ENCODE measurements around the gene TRIM8.

The TRIM8 gene

DNA sequence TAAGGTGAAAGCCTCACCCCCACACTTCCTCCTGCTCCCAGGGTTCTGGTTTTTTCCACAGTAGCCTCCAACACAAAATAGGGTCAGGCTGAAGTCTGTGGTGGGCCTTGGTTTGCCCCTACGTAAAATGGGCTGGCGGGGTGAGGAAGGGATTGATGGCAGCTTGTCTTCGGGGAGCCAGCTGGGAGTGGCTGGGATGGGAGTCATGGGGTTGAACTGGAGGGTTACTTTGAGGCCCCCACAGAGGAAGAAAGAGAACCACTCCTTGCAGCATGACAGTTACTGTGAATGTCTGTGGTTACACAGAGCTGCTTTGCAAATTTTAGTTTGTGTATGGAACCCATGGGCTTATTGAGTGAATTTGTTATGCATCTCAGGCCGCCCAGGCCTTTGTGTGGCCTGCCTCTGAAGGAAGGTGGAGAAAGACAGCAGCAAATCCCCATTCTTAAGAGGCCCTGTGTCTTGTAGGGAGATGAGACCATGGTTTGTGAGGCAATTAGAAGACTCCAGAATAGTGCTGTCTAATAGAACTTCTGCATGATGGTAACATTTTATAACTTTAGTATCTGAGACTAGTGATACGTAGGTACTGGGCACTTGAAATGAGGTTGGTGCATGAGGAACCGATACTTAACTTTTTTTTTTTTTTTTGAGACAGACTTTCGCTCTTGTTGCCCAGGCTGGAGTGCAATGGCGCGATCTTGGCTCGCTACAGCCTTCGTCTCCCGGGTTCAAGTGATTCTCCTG is 8.1 kb downstream of the TRIM8 start:
- Histone ChIP-seq H3F3A (ENCODE audit: control insufficient read depth, insufficient read depth) (peaks cover 46% of the 10 kb centered on the region), H3K9me2 (replicated peaks; ENCODE audit: control insufficient read depth, low read length) (no peaks in the 10 kb centered on the region), H3K4me3 (ENCODE audit: low read length) (peak overlapping the region; percentile 91), H3K9me3 (ENCODE audit: control insufficient read depth, insufficient read depth, low read length) (no peaks in the 10 kb centered on the region), H3K4me1 (ENCODE audit: control insufficient read depth, low read length) (peaks cover 69% of the 10 kb centered on the region), H3K27ac (ENCODE audit: low read depth, low read length) (peak overlapping the region; percentile 95), H3K4me2 (ENCODE audit: low read length) (peak overlapping the region; percentile 91), H3K27me3 (ENCODE audit: control insufficient read depth, low read length) (no peaks in the 10 kb centered on the region), H3K36me3 (ENCODE audit: control insufficient read depth, low read length) (peaks cover 86% of the 10 kb centered on the region), H3K79me2 (ENCODE audit: control insufficient read depth, low read length) (peaks cover 76% of the 10 kb centered on the region), H4K20me1 (ENCODE audit: control insufficient read depth, insufficient read depth, low read depth, low read length) (peaks cover 18% of the 10 kb centered on the region)
- no peak for TF ChIP-seq EZH2phosphoT487 (IDR thresholded peaks at IDR 0.05; ENCODE audit: borderline replicate concordance, low read length)
- TF ChIP-seq, protein P1, sequence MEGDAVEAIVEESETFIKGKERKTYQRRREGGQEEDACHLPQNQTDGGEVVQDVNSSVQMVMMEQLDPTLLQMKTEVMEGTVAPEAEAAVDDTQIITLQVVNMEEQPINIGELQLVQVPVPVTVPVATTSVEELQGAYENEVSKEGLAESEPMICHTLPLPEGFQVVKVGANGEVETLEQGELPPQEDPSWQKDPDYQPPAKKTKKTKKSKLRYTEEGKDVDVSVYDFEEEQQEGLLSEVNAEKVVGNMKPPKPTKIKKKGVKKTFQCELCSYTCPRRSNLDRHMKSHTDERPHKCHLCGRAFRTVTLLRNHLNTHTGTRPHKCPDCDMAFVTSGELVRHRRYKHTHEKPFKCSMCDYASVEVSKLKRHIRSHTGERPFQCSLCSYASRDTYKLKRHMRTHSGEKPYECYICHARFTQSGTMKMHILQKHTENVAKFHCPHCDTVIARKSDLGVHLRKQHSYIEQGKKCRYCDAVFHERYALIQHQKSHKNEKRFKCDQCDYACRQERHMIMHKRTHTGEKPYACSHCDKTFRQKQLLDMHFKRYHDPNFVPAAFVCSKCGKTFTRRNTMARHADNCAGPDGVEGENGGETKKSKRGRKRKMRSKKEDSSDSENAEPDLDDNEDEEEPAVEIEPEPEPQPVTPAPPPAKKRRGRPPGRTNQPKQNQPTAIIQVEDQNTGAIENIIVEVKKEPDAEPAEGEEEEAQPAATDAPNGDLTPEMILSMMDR (IDR thresholded peaks at IDR 0.05; ENCODE audit: low read depth, low read length, poor library complexity, severe bottlenecking) = no peak

DNA sequence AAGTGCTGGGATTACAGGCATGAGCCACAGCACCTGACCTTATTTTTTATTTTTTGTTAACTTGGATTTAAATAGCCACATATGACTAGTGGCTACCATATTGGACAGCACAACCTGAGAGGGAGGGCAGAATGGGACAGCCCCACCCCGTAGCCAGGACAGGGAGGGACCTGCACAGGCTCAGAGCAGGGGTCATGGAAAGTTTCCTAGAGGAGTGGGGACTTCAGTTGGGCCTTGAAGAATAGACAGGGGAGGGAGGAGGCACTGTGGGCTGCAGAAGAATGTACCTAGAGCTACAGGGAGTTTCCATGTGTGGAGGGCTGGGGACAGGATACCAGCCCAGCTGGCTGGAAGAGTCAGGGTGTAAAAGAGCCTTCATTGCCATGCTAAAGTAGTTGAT is 8.8 kb downstream of the TRIM8 start:
- Histone ChIP-seq H3K9me2 (replicated peaks; ENCODE audit: control insufficient read depth, low read length) (no peaks in the 10 kb centered on the region), H3K4me1 (ENCODE audit: control insufficient read depth, low read length) (peaks cover 68% of the 10 kb centered on the region), H3K4me3 (ENCODE audit: low read length) (peak overlapping the region; percentile 91), H3K9me3 (ENCODE audit: control insufficient read depth, insufficient read depth, low read length) (no peaks in the 10 kb centered on the region), H3K79me2 (ENCODE audit: control insufficient read depth, low read length) (peaks cover 68% of the 10 kb centered on the region), H3F3A (ENCODE audit: control insufficient read depth, insufficient read depth) (peaks cover 43% of the 10 kb centered on the region), H3K27me3 (ENCODE audit: control insufficient read depth, low read length) (no peaks in the 10 kb centered on the region), H3K4me2 (ENCODE audit: low read length) (peak overlapping the region; percentile 91), H3K27ac (ENCODE audit: low read depth, low read length) (peak overlapping the region; percentile 95), H4K20me1 (ENCODE audit: control insufficient read depth, insufficient read depth, low read depth, low read length) (peaks cover 16% of the 10 kb centered on the region), H3K36me3 (ENCODE audit: control insufficient read depth, low read length) (peaks cover 84% of the 10 kb centered on the region)
- TF ChIP-seq EZH2phosphoT487 (IDR thresholded peaks at IDR 0.05; ENCODE audit: borderline replicate concordance, low read length) = no peak
- TF ChIP-seq, protein P1 (IDR thresholded peaks at IDR 0.05; ENCODE audit: low read depth, low read length, poor library complexity, severe bottlenecking) = no peak

DNA sequence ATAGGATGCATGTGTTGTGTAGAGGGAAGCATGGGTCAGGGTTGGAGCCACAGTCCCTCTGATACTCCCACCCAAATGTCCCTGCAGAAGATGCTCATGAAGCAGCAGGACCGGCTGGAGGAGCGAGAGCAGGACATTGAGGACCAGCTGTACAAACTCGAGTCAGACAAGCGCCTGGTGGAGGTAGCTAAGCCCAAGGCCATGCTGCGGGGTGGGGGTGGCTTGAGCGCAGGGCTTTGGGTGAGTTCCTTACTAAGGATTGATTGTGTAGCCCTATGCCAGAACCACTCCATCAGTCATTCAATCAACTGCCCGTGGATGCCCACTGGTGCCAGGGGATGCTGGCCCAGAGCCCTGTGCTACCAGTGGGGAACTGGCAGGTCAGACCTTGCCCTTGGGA is 10.3 kb downstream of the TRIM8 start:
- Histone ChIP-seq H3K27ac (ENCODE audit: low read depth, low read length) (no peak overlapping the region), H4K20me1 (ENCODE audit: control insufficient read depth, insufficient read depth, low read depth, low read length) (peaks cover 16% of the 10 kb centered on the region), H3K4me1 (ENCODE audit: control insufficient read depth, low read length) (peaks cover 61% of the 10 kb centered on the region), H3K27me3 (ENCODE audit: control insufficient read depth, low read length) (no peaks in the 10 kb centered on the region), H3K4me3 (ENCODE audit: low read length) (no peak overlapping the region), H3K36me3 (ENCODE audit: control insufficient read depth, low read length) (peaks cover 84% of the 10 kb centered on the region), H3F3A (ENCODE audit: control insufficient read depth, insufficient read depth) (peaks cover 29% of the 10 kb centered on the region), H3K4me2 (ENCODE audit: low read length) (no peak overlapping the region), H3K9me2 (replicated peaks; ENCODE audit: control insufficient read depth, low read length) (no peaks in the 10 kb centered on the region), H3K9me3 (ENCODE audit: control insufficient read depth, insufficient read depth, low read length) (no peaks in the 10 kb centered on the region), H3K79me2 (ENCODE audit: control insufficient read depth, low read length) (peaks cover 53% of the 10 kb centered on the region)
- TF ChIP-seq EZH2phosphoT487 (IDR thresholded peaks at IDR 0.05; ENCODE audit: borderline replicate concordance, low read length) = no peak
- TF ChIP-seq, protein P1 (IDR thresholded peaks at IDR 0.05; ENCODE audit: low read depth, low read length, poor library complexity, severe bottlenecking) = no peak
